Measurements from ENCODE around the gene ZNF555. TPM values are rescaled to one million over a fixed set of nuclear protein-coding genes. Genes with fewer than 3 reads are reported as not detected.

ZNF555 gene
- total and polyA plus RNA-seq, 2 donors (not counting 1 experiment from before 2014, with no cell fraction given), result 5.0 to 5.9 TPM

DNA sequence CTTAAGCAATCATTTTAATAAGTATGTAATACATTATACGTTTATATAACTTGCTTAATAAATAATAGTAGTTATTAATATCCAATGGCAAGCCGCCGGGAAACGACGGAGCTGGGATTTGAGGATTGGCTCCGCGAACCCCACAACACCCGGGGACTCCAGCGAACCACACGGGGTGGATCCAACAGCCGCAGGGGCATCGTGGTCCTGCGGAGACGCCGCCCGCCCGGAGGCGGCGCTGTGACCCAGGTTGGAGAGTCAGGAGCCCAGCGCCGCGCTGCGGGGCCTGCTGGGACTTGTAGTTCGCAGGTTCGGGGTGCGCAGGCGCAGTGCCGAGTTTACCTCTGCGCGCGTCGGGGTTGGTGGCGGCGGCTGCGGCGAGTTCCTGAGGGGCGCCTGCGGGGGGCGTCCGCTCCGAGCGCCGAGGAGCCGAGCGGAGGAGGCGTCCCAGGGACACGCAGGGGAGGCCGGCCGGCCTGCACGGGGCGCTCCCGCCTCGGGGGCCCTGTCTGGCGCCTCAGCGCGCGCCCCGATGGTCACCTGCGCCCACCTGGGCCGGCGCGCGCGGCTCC, 21.6 kb upstream of the ZNF555 start, which contains the start of gene ZNF554:
TSS of gene ZNF554 (plus strand) at position 329 of the 572 bp plus-strand sequence. CDS start at position 533, 204 bp downstream.
- Histone ChIP-seq H3K79me2 (ENCODE audit: control insufficient read depth, insufficient read depth, low read length) (no peaks in the 10 kb centered on the region), H2AFZ (ENCODE audit: low read length) (peak within 1 kb of the TSS; percentile 57), H4K20me1 (ENCODE audit: control insufficient read depth, extremely low read depth, insufficient read depth, low read length) (no peaks in the 10 kb centered on the region), H3K4me2 (ENCODE audit: extremely low read depth, insufficient read depth, low read length) (peak within 1 kb of the TSS; percentile 94), H3K9me3 (ENCODE audit: control insufficient read depth, insufficient read depth, low read depth, low read length) (no peaks in the 10 kb centered on the region), H3K36me3 (ENCODE audit: control insufficient read depth, insufficient read depth, low read length) (no peaks in the 10 kb centered on the region), H3K27ac (ENCODE audit: insufficient read depth, low read length) (no peak within 1 kb of the TSS), H3K4me1 (ENCODE audit: control insufficient read depth, extremely low read depth, insufficient read depth, low read length) (no peaks in the 10 kb centered on the region), H3K9ac (ENCODE audit: insufficient read depth, low read length) (peak within 1 kb of the TSS; percentile 61), H3K27me3 (ENCODE audit: control insufficient read depth, insufficient read depth, low read length) (no peaks in the 10 kb centered on the region), H3K4me3 (replicated peaks in 1 of 4; ENCODE audit: control extremely low read depth in 1 of 4, insufficient read depth in 1 of 4, low read depth in 3 of 4, low read length in 4 of 4) (peak within 1 kb of the TSS; percentile 67 to 76 (median 70))
- TF ChIP-seq EZH2 (IDR thresholded peaks at IDR 0.05; ENCODE audit: low read length, missing control alignments), result no peak
- peak; percentile 95 to 97 for TF ChIP-seq CTCF (conservative IDR thresholded peaks at IDR 0.05 in 1 of 2, IDR thresholded peaks at IDR 0.05 in 1 of 2; ENCODE audit: low read depth in 1 of 2, low read length in 2 of 2)
- DNase-seq (ENCODE audit: low read depth in 2 of 2), result peak; percentile 88 to 96

GRCh38 chr19:2820112-2820702, 21.1 kb upstream of the ZNF555 start:
- H3K27me3 ChIP-seq (ENCODE audit: control insufficient read depth, insufficient read depth, low read length), result no peaks in the 10 kb centered on the region
- peak overlapping the region; percentile 94 for H3K4me2 ChIP-seq (ENCODE audit: extremely low read depth, insufficient read depth, low read length)
- no peak for DNase-seq (ENCODE audit: low read depth in 2 of 2)
- H3K79me2 ChIP-seq (ENCODE audit: control insufficient read depth, insufficient read depth, low read length), result no peaks in the 10 kb centered on the region
- peak overlapping the region; percentile 67 to 76 (median 70) for H3K4me3 ChIP-seq (replicated peaks in 1 of 4; ENCODE audit: control extremely low read depth in 1 of 4, insufficient read depth in 1 of 4, low read depth in 3 of 4, low read length in 4 of 4)
- no peaks in the 10 kb centered on the region for H3K9me3 ChIP-seq (ENCODE audit: control insufficient read depth, insufficient read depth, low read depth, low read length)
- no peak overlapping the region for H3K27ac ChIP-seq (ENCODE audit: insufficient read depth, low read length)
- H3K9ac ChIP-seq (ENCODE audit: insufficient read depth, low read length), result peak overlapping the region; percentile 61
- no peaks in the 10 kb centered on the region for H3K4me1 ChIP-seq (ENCODE audit: control insufficient read depth, extremely low read depth, insufficient read depth, low read length)
- H2AFZ ChIP-seq (ENCODE audit: low read length), result peak overlapping the region; percentile 57
- TF ChIP-seq CTCF (conservative IDR thresholded peaks at IDR 0.05 in 1 of 2, IDR thresholded peaks at IDR 0.05 in 1 of 2; ENCODE audit: low read depth in 1 of 2, low read length in 2 of 2), result no peak
- TF ChIP-seq EZH2 (IDR thresholded peaks at IDR 0.05; ENCODE audit: low read length, missing control alignments), result no peak
- H3K36me3 ChIP-seq (ENCODE audit: control insufficient read depth, insufficient read depth, low read length), result no peaks in the 10 kb centered on the region
- H4K20me1 ChIP-seq (ENCODE audit: control insufficient read depth, extremely low read depth, insufficient read depth, low read length), result no peaks in the 10 kb centered on the region

DNA sequence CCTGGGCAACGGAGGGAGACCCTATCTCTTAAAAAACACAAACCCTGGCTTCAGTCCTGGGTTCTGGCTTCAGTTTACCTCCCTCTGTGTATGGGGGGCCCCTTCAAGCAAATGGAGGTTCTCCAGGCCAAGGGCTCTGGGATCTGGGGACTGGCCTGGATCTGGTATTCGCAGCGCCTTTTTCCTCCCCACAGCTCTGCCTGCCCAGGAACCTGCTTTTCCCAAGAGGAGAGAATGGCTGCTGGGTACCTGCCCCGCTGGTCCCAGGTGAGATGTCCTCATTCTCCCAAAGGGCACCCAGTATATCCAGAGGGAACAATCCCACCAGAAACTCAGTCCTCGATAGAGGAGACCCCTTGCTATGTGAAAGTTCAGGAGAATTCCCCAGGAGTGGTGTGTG, 18.4 kb upstream of the ZNF555 start:
- Histone ChIP-seq H3K27ac (ENCODE audit: insufficient read depth, low read length) (no peak overlapping the region), H3K9ac (ENCODE audit: insufficient read depth, low read length) (no peak overlapping the region), H4K20me1 (ENCODE audit: control insufficient read depth, extremely low read depth, insufficient read depth, low read length) (no peaks in the 10 kb centered on the region), H3K9me3 (ENCODE audit: control insufficient read depth, insufficient read depth, low read depth, low read length) (no peaks in the 10 kb centered on the region), H2AFZ (ENCODE audit: low read length) (no peak overlapping the region), H3K79me2 (ENCODE audit: control insufficient read depth, insufficient read depth, low read length) (no peaks in the 10 kb centered on the region), H3K36me3 (ENCODE audit: control insufficient read depth, insufficient read depth, low read length) (no peaks in the 10 kb centered on the region), H3K4me2 (ENCODE audit: extremely low read depth, insufficient read depth, low read length) (no peak overlapping the region), H3K27me3 (ENCODE audit: control insufficient read depth, insufficient read depth, low read length) (no peaks in the 10 kb centered on the region), H3K4me3 (replicated peaks in 1 of 4; ENCODE audit: control extremely low read depth in 1 of 4, insufficient read depth in 1 of 4, low read depth in 3 of 4, low read length in 4 of 4) (no peak overlapping the region), H3K4me1 (ENCODE audit: control insufficient read depth, extremely low read depth, insufficient read depth, low read length) (no peaks in the 10 kb centered on the region)
- no peak for TF ChIP-seq CTCF (conservative IDR thresholded peaks at IDR 0.05 in 1 of 2, IDR thresholded peaks at IDR 0.05 in 1 of 2; ENCODE audit: low read depth in 1 of 2, low read length in 2 of 2)
- TF ChIP-seq EZH2 (IDR thresholded peaks at IDR 0.05; ENCODE audit: low read length, missing control alignments), result no peak
- no peak for DNase-seq (ENCODE audit: low read depth in 2 of 2)

Measured in fibroblast of lung (primary cell).